Upper lobe of left lung (tissue), 4 donors: Measurements from ENCODE around the gene TIMP2.
A peak's percentile ranks its signal among the peaks of the same experiment; 100 is the strongest.

ENCODE experiments used
- POLR2A ChIP-seq, 4 donors: fragments of 450-650 bp; IDR thresholded peaks; one replicate each; pipeline ENCODE4 v1.5.1; 2016 to 2017; ENCODE audit warnings: antibody characterized with exemption in 4 of 4, mild to moderate bottlenecking in 2 of 4
- POLR2AphosphoS5 ChIP-seq, 2 donors: sonication (generic); formaldehyde crosslinking; IDR thresholded peaks; one replicate each; pipeline ENCODE4 v1.5.1; 2017; ENCODE audit warnings: antibody characterized with exemption in 2 of 2
- TF ChIP-seq, protein P1 (sequence below), 6 experiments: fragments of 450-650 bp in 4 of 6; fragments of 200-600 bp in 2 of 6; sonication (generic) in 2 of 6; IDR thresholded peaks; one replicate each; pipeline ENCODE4 v1.5.1; 2016 to 2019; ENCODE audit warnings: antibody characterized with exemption in 6 of 6

DNA sequence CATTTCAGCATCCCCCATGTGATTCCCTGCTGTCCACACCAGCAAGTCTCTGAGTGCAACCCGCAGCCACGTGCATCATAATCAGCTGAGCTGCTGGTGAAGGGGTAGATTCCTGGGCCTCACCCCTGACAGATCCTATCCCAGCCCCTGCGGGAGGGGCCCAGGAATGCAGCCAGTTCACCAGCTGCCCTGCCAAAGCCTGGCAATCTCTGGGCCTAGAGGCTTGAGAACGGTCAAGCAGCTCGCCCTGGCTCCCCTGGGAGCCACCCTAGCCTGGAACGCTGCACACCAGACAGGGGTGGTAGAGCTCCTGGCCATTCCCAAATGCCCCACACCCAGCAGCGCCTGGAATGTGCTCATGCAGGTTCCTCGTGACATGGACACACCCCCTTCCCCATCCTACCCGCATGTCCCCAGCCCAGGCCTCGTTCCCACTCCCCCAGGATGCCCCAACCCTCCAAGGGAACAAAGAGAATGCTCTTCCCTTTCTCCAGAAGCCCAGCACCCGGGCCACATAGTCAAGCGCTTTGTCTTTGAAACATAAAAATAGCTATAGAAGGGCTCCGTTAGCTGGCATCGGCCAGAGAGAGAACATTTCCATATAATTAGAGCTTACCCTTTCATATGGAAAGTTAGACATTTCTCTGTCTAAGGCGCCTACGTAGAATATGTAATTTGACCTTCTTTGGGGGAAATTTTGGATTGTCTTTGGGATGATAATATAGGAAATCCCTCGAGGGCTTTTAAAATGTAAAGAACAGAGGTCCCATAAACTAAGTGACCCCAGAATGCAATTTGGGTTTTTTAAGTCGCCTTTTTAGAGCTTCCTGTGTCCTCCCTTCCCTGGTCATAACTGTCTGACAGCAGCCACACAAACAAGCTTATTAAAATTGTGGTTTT is 25.6 kb downstream of the TIMP2 start:
- TF ChIP-seq POLR2A (IDR thresholded peaks at IDR 0.05) = no peak
- no peak for TF ChIP-seq POLR2AphosphoS5 (IDR thresholded peaks at IDR 0.05)
- TF ChIP-seq, protein P1, sequence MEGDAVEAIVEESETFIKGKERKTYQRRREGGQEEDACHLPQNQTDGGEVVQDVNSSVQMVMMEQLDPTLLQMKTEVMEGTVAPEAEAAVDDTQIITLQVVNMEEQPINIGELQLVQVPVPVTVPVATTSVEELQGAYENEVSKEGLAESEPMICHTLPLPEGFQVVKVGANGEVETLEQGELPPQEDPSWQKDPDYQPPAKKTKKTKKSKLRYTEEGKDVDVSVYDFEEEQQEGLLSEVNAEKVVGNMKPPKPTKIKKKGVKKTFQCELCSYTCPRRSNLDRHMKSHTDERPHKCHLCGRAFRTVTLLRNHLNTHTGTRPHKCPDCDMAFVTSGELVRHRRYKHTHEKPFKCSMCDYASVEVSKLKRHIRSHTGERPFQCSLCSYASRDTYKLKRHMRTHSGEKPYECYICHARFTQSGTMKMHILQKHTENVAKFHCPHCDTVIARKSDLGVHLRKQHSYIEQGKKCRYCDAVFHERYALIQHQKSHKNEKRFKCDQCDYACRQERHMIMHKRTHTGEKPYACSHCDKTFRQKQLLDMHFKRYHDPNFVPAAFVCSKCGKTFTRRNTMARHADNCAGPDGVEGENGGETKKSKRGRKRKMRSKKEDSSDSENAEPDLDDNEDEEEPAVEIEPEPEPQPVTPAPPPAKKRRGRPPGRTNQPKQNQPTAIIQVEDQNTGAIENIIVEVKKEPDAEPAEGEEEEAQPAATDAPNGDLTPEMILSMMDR (IDR thresholded peaks at IDR 0.05) = peak in 1 of 6 experiments; percentile 32
